SH-SY5Y (cell line): ENCODE results near the gene MACF1.

Source experiments
- GATA2 ChIP-seq: IDR thresholded peaks from 2 replicates; pipeline ENCODE4 v1.6.1; 2011; ENCODE audit warnings: mild to moderate bottlenecking, low read depth, low read length
- GATA3 ChIP-seq: IDR thresholded peaks from 2 replicates; pipeline ENCODE4 v1.6.1; 2011; ENCODE audit warnings: low read depth, mild to moderate bottlenecking, low read length, moderate library complexity

DNA sequence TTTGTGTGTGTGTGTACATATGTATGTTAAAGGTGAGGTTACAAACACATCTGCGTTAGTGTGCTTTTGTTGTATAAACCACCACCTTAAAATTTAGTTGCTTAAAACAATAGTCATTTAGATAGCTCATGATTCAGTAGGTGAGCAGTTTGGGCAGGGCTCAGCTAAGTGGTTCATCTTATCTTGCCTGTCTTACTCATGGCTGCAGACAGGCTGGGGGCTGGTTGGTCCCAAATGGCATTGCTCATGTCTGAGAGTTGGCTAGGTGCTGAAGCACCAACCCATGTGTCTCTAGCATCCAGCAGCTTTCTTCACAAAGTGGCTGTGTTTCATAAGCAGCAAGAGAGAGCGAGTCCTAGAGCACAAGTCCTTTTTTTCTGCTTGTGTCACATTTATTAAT is 91.4 kb downstream of the MACF1 start:
- TF ChIP-seq GATA2: no peak
- TF ChIP-seq GATA3: no peak
